Kidney tubule cell (primary cell): ENCODE measurements around the gene MYCBPAP.

Experiments used
- DNase-seq: peaks from one replicate; pipeline ENCODE4 v3.0.0-alpha.2; 2018; ENCODE audit warnings: low spot score

The MYCBPAP gene

DNA sequence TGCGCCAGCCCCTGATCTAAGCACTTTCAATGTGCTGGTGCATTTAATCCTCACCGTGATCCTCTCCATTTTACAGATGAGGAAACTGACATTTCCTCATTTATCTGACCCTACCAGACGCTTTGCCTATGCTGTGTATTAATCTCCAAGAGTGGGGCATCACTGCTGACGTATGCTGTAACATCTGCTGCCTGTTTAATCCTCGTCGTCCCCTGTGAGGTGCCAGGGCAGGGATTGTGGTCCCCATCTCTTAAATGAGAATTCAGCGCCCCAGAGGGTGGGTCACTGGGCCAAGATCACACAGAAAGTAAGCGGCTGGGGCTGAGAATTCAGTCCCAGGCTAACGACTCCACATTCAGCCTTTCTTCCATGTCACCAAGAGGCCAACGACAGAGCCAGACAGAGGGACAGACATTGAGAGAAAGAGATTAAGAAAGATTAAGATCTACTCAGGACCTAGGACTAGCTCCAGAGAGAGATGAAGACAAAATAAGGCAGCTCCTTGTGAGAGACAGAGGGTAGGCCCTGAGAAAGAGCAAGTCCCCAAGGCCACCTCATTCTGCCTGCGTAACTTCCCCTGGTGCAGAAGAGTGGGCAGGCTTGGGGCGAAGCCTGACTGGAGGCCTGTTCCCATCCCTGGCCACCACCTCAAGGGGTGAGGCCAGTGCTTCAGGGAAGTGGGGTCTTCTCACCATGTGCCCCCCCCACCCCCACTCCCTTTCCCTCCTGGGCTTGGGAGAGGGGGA lies 65.8 kb downstream of the MYCBPAP start:
- DNase-seq, result no peak

DNA sequence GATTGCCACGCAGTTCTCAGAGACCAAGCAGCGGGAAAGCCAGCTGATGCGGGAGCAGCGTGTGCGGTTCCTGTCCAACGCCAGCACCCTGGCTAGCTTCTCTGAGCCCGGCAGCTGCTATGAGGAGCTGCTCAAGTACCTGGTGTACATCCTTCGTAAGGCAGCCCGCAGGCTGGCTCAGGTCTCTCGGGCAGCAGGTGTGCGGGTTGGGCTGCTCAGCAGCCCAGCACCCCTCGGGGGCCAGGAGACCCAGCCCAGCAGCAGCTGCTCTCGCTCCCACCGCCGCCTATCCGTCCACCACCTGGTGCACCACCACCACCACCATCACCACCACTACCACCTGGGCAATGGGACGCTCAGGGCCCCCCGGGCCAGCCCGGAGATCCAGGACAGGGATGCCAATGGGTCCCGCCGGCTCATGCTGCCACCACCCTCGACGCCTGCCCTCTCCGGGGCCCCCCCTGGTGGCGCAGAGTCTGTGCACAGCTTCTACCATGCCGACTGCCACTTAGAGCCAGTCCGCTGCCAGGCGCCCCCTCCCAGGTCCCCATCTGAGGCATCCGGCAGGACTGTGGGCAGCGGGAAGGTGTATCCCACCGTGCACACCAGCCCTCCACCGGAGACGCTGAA lies 67.5 kb downstream of the MYCBPAP start:
- DNase-seq, result no peak

DNA sequence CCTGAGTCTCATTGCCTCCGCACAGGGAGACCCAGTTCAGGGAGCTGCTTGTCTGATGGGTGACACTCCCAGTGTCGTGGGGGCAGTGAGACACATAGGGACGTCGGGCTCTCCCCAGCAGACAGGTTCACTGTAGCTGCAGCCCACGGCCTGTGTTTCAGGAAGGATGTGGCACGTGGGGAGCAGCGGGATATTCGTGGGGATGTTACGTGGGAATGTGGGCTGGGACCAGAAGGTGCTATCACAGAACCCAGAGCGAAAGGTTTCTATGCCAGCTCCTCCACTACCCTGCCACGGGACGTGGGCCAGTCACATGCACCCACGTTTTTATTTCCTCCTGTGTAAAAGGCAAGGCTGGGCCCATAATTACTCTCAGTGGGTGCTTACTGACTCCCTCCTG lies 68.6 kb downstream of the MYCBPAP start:
- DNase-seq, result no peak

DNA sequence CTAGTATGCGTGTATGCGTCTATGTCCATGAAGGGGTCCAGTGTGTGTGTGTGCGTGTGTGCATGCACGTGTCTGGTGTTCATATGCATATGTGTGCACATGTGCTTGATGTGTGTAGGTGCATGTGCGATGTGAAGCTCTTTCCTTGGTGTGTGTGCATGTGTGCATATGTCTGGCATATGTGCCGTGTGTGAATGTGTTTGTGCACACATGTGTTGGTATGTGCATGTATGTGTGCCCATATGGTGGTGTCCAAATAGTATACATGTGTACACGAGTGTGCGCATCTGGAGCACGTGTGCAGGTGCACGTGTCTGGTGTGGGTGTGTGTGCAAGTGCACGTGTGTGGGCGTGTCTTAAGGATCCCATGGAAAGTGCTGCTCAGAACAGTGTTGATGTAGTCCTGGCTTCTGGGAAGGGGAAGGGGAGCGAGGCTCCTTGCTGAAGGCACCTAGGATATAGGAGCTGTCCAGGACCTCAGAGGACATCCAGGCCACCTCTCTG lies 69.3 kb downstream of the MYCBPAP start:
- no peak for DNase-seq

DNA sequence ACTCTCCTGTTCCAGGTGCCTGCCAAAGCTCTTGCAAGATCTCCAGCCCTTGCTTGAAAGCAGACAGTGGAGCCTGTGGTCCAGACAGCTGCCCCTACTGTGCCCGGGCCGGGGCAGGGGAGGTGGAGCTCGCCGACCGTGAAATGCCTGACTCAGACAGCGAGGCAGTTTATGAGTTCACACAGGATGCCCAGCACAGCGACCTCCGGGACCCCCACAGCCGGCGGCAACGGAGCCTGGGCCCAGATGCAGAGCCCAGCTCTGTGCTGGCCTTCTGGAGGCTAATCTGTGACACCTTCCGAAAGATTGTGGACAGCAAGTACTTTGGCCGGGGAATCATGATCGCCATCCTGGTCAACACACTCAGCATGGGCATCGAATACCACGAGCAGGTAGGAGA lies 69.9 kb downstream of the MYCBPAP start:
- DNase-seq, result peak; percentile 18

DNA sequence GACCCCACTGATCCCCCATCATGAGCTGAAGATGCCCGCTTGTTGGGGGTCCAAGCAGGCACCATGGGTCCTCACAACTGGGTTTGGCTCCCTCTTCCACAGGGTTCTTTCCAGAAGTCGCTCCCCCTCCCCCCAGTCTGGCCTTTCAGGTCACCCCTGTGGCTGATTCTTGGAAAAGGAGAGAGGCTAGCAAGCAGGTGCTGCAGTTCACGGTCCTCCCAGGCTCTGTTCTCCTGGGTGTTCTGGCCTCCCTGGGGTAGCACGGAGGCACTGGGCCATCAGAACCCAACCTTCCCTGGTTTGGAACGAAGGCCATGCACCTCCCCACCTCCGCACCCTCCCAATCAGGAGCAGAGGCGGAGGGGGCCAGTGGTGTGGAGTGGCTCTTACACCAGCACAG lies 71.2 kb downstream of the MYCBPAP start:
- DNase-seq, result no peak

DNA sequence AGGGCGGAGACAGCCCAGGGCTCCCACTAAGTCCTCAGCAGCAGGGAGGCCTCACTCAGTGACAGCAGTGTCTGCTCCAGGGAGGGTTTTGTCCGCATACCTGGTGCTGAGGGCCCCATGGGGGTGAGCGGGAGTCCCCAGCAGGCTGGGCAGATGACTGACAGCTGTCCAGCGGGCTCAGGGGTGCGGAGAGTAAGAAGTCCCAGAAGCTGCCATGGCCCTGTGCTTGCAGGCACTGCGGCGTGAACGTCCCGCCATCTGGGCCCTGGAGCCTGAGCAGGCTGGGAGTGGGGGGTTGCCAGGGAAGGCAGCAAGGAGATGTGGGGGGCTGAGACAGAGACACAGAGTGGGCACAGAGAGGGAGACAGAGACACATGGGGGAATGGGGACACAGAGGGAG lies 72.4 kb downstream of the MYCBPAP start:
- no peak for DNase-seq
